Osteoblast (primary cell): ENCODE data around the gene SPTB. TPM values are rescaled to one million over a fixed set of nuclear protein-coding genes. Genes with fewer than 3 reads are reported as not detected.
A peak's percentile ranks its signal among the peaks of the same experiment; 100 is the strongest.

Experiments
- DNase-seq: peaks from one replicate; pipeline ENCODE4 v3.0.0; 2011; ENCODE audit warnings: low spot score, mixed read lengths; ENCODE audit not compliant: insufficient read length; ENCODE audit errors: missing footprints
- H2AFZ ChIP-seq: 2 replicates; pipeline ENCODE4 v1.6.0; 2011; ENCODE audit warnings: mild to moderate bottlenecking, low read length
- H3K27ac ChIP-seq: 2 replicates; pipeline ENCODE4 v1.5.1; 2011; ENCODE audit warnings: mild to moderate bottlenecking, low read depth, low read length, moderate library complexity
- H3K27me3 ChIP-seq: 2 replicates; pipeline ENCODE4 v1.6.0; 2012; ENCODE audit warnings: mild to moderate bottlenecking, control low read depth, inconsistent platforms, low read length, moderate library complexity; ENCODE audit not compliant: insufficient read depth
- H3K36me3 ChIP-seq: 2 replicates; pipeline ENCODE4 v1.5.1; 2011; ENCODE audit warnings: mild to moderate bottlenecking, low read length, control low read depth, moderate library complexity; ENCODE audit not compliant: insufficient read depth
- H3K4me1 ChIP-seq: 2 replicates; pipeline ENCODE4 v1.5.1; 2011; ENCODE audit warnings: mild to moderate bottlenecking, low read length, control low read depth, moderate library complexity; ENCODE audit not compliant: insufficient read depth
- H3K4me2 ChIP-seq: 2 replicates; pipeline ENCODE4 v1.6.0; 2011; ENCODE audit warnings: mild to moderate bottlenecking, low read length; ENCODE audit not compliant: insufficient read depth
- H3K4me3 ChIP-seq: fragments of 200-600 bp; sonication (generic); 3 replicates; pipeline ENCODE4 v1.5.1; 2012; ENCODE audit warnings: mild to moderate bottlenecking, low read length, inconsistent platforms; ENCODE audit not compliant: insufficient read depth
- H3K79me2 ChIP-seq: 2 replicates; pipeline ENCODE4 v1.6.0; 2012; ENCODE audit warnings: mild to moderate bottlenecking, low read length, control low read depth, inconsistent platforms; ENCODE audit not compliant: insufficient read depth
- H3K9me3 ChIP-seq: 2 replicates; pipeline ENCODE4 v1.5.1; 2011; ENCODE audit warnings: low read depth, low read length, control low read depth
- H4K20me1 ChIP-seq: 2 replicates; pipeline ENCODE4 v1.6.0; 2012; ENCODE audit warnings: mild to moderate bottlenecking, low read length, control low read depth; ENCODE audit not compliant: insufficient read depth
- CTCF ChIP-seq: IDR thresholded peaks from 2 replicates; pipeline ENCODE4 v1.5.1; 2011; ENCODE audit warnings: mild to moderate bottlenecking, low read depth, low read length, moderate library complexity; ENCODE audit errors: extremely low read depth
- total RNA-seq: library from RNA; depleted of rRNA; stranded (reverse); fragments of >200 nt; gene quantifications from 2 replicates; pipeline ENCODE4 v1.2.3, GENCODE V29; 2012

Gene SPTB
- total RNA-seq, 1 donor: under 0.01 TPM

- Histone ChIP-seq H3K4me1 (peaks cover 37% of the 10 kb centered on the region), H3K4me2 (no peak overlapping the region)
- no peak for TF ChIP-seq CTCF
Measured at GRCh38 chr14:64763085-64763782, 116.5 kb downstream of the SPTB start.

GRCh38 chr14:64762044-64763034 is 117.4 kb downstream of the SPTB start:
- H3K4me2 ChIP-seq: peak overlapping the region; percentile 70
- H2AFZ ChIP-seq: peak overlapping the region; percentile 21
- peak overlapping the region; percentile 26 for H3K4me3 ChIP-seq
- H3K9me3 ChIP-seq: no peaks in the 10 kb centered on the region
- DNase-seq: peak; percentile 93
- H3K36me3 ChIP-seq: no peaks in the 10 kb centered on the region
- H3K27me3 ChIP-seq: peaks cover 12% of the 10 kb centered on the region
- peak overlapping the region; percentile 7 for H3K27ac ChIP-seq
- TF ChIP-seq CTCF: no peak
- H3K4me1 ChIP-seq: peaks cover 45% of the 10 kb centered on the region
- no peaks in the 10 kb centered on the region for H4K20me1 ChIP-seq
- H3K79me2 ChIP-seq: no peaks in the 10 kb centered on the region

More at GRCh38 chr14:64763085-64763782, 116.5 kb downstream of the SPTB start:
- H3K36me3 ChIP-seq: no peaks in the 10 kb centered on the region
- no peak for DNase-seq
- H3K79me2 ChIP-seq: no peaks in the 10 kb centered on the region
- H3K9me3 ChIP-seq: no peaks in the 10 kb centered on the region
- no peak overlapping the region for H3K4me3 ChIP-seq
- H2AFZ ChIP-seq: no peak overlapping the region
- no peak overlapping the region for H3K27ac ChIP-seq
- H3K27me3 ChIP-seq: peaks cover 12% of the 10 kb centered on the region
- no peaks in the 10 kb centered on the region for H4K20me1 ChIP-seq

- H3K27ac ChIP-seq: no peak overlapping the region
- H2AFZ ChIP-seq: no peak overlapping the region
- H3K36me3 ChIP-seq: no peaks in the 10 kb centered on the region
- H3K79me2 ChIP-seq: no peaks in the 10 kb centered on the region
- H3K4me2 ChIP-seq: peak overlapping the region; percentile 70
- H3K9me3 ChIP-seq: no peaks in the 10 kb centered on the region
- TF ChIP-seq CTCF: peak; percentile 25
- H3K4me1 ChIP-seq: peaks cover 45% of the 10 kb centered on the region
- no peaks in the 10 kb centered on the region for H4K20me1 ChIP-seq
- H3K27me3 ChIP-seq: peaks cover 12% of the 10 kb centered on the region
- no peak for DNase-seq
- peak overlapping the region; percentile 26 for H3K4me3 ChIP-seq
Measured at GRCh38 chr14:64761441-64762043, 118.2 kb downstream of the SPTB start.
